Neural cell (in vitro differentiated cells): ENCODE results near the gene LRBA.

Experiments
- POLR2AphosphoS5 ChIP-seq: IDR thresholded peaks from 2 replicates; pipeline ENCODE4 v1.6.1; 2012
- TAF1 ChIP-seq: IDR thresholded peaks from 2 replicates; pipeline ENCODE4 v1.6.1; 2012; ENCODE audit warnings: low read depth
- TF ChIP-seq, protein P1 (sequence below): fragments of 450-650 bp; IDR thresholded peaks from 2 replicates; pipeline ENCODE4 v1.5.1; 2014; ENCODE audit warnings: antibody characterized with exemption, mild to moderate bottlenecking, moderate library complexity; ENCODE audit not compliant: poor library complexity, severe bottlenecking
- TF ChIP-seq, protein P2 (sequence below): IDR thresholded peaks from 2 replicates; pipeline ENCODE4 v1.6.1; 2012; ENCODE audit warnings: borderline replicate concordance

DNA sequence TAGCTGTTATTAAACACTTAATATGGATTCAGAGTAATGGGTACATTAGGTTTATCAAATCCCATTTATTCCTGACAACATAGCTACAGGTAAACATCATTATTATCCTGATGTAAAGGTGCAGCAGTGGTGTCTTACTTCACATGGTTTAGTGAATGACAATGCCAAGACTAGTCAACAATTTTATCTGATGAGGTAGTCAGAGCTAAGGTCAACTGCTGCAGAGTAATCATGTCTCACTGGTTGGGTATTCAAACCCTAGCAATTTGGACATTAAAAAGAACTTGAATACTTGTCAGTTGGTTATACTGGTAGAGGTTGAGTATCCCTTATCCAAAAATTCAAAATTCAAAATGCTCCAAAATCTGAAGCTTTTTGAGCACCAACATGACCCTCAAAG, 315.5 kb downstream of the LRBA start:
- no peak for TF ChIP-seq POLR2AphosphoS5
- TF ChIP-seq TAF1, result no peak
- TF ChIP-seq, protein P1, sequence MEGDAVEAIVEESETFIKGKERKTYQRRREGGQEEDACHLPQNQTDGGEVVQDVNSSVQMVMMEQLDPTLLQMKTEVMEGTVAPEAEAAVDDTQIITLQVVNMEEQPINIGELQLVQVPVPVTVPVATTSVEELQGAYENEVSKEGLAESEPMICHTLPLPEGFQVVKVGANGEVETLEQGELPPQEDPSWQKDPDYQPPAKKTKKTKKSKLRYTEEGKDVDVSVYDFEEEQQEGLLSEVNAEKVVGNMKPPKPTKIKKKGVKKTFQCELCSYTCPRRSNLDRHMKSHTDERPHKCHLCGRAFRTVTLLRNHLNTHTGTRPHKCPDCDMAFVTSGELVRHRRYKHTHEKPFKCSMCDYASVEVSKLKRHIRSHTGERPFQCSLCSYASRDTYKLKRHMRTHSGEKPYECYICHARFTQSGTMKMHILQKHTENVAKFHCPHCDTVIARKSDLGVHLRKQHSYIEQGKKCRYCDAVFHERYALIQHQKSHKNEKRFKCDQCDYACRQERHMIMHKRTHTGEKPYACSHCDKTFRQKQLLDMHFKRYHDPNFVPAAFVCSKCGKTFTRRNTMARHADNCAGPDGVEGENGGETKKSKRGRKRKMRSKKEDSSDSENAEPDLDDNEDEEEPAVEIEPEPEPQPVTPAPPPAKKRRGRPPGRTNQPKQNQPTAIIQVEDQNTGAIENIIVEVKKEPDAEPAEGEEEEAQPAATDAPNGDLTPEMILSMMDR, result no peak
- TF ChIP-seq, protein P2, sequence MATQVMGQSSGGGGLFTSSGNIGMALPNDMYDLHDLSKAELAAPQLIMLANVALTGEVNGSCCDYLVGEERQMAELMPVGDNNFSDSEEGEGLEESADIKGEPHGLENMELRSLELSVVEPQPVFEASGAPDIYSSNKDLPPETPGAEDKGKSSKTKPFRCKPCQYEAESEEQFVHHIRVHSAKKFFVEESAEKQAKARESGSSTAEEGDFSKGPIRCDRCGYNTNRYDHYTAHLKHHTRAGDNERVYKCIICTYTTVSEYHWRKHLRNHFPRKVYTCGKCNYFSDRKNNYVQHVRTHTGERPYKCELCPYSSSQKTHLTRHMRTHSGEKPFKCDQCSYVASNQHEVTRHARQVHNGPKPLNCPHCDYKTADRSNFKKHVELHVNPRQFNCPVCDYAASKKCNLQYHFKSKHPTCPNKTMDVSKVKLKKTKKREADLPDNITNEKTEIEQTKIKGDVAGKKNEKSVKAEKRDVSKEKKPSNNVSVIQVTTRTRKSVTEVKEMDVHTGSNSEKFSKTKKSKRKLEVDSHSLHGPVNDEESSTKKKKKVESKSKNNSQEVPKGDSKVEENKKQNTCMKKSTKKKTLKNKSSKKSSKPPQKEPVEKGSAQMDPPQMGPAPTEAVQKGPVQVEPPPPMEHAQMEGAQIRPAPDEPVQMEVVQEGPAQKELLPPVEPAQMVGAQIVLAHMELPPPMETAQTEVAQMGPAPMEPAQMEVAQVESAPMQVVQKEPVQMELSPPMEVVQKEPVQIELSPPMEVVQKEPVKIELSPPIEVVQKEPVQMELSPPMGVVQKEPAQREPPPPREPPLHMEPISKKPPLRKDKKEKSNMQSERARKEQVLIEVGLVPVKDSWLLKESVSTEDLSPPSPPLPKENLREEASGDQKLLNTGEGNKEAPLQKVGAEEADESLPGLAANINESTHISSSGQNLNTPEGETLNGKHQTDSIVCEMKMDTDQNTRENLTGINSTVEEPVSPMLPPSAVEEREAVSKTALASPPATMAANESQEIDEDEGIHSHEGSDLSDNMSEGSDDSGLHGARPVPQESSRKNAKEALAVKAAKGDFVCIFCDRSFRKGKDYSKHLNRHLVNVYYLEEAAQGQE, result no peak
